K562 (cell line): ENCODE data around the gene PACRG. TPM values are rescaled to one million over a fixed set of nuclear protein-coding genes. Genes with fewer than 3 reads are reported as not detected.
A peak's percentile ranks its signal among the peaks of the same experiment; 100 is the strongest.

Experiments
- ATAC-seq: fragments of 200-7000 bp; cut with Tn5 transposase; 3 replicates; pipeline ENCODE4 v1.9.1; 2020; ENCODE audit warnings: moderate library complexity
- BruUV-seq: library from RNA; stranded (reverse); fragments of 400-500 nt; replicated peaks from 2 replicates; lab custom pipeline; 2021; lab: Mats Ljungman, UMichigan
- CTCF ChIA-PET: fragments of 300-600 bp; formaldehyde crosslinking; extraction: SDS; loops from one replicate; lab custom pipeline; 2021; ENCODE audit warnings: low intra/inter-chr PET ratio; lab: Yijun Ruan, JAX
- POLR2A ChIA-PET: fragments of 300-600, 350-650 bp; sonication (Branson Sonifier 250); formaldehyde crosslinking; extraction: SDS; loops from one replicate; lab custom pipeline; 2021; ENCODE audit warnings: antibody characterized with exemption, inconsistent platforms; lab: Yijun Ruan, JAX
- DNase-seq, 4 experiments: peaks; one replicate each; pipeline versions ENCODE4 v3.0.0 to v3.0.0-alpha.2; 2011 to 2018; ENCODE audit warnings: low spot score in 3 of 4, mixed read lengths in 3 of 4; ENCODE audit errors: extremely low read depth in 1 of 4
- FAIRE-seq: peaks from 2 replicates; lab custom pipeline; 2011; peaks lifted over from hg19 to GRCh38; lab: Jason Lieb, UNC
- H2AFZ ChIP-seq: 2 replicates; pipeline ENCODE4 v1.6.0; 2011; ENCODE audit warnings: low read depth, low read length, control low read depth, inconsistent platforms
- H3K27ac ChIP-seq: fragments of 200-600 bp; 3 replicates; pipeline ENCODE4 v1.8.0; 2011; ENCODE audit warnings: low read depth, mild to moderate bottlenecking, control low read depth, inconsistent platforms, low read length, moderate library complexity, mixed read lengths; ENCODE audit errors: extremely low read depth
- H3K27me3 ChIP-seq, 2 experiments: fragments of 300-600 bp in 1 of 2; 2 replicates in 1 of 2; 3 replicates in 1 of 2; pipeline versions ENCODE4 v1.6.0 to v1.8.0; 2011; ENCODE audit warnings: inconsistent platforms in 2 of 2, low read length in 2 of 2, mild to moderate bottlenecking in 1 of 2, mixed read lengths in 1 of 2, moderate library complexity in 1 of 2; ENCODE audit not compliant: control insufficient read depth in 2 of 2, insufficient read depth in 2 of 2
- H3K36me3 ChIP-seq: fragments of 300-600 bp; 3 replicates; pipeline ENCODE4 v1.8.0; 2011; ENCODE audit warnings: mild to moderate bottlenecking, low read length, inconsistent platforms; ENCODE audit not compliant: control insufficient read depth, insufficient read depth
- H3K4me1 ChIP-seq, 2 experiments: fragments of 200-600 bp in 1 of 2; replicated peaks in 1 of 2; 2 replicates in 1 of 2; 3 replicates in 1 of 2; pipeline versions ENCODE4 v1.5.1 to v1.8.0; 2011; ENCODE audit warnings: inconsistent platforms in 2 of 2, low read length in 2 of 2, mild to moderate bottlenecking in 1 of 2, mixed read lengths in 1 of 2, moderate library complexity in 1 of 2; ENCODE audit not compliant: control insufficient read depth in 2 of 2, insufficient read depth in 2 of 2
- H3K4me2 ChIP-seq: 2 replicates; pipeline ENCODE4 v1.6.1; 2011; ENCODE audit warnings: low read length, control low read depth, inconsistent platforms, mixed read lengths; ENCODE audit not compliant: insufficient read depth
- H3K4me3 ChIP-seq: fragments of 200-600 bp; sonication (generic), shearing (Covaris generic); 2 replicates; pipeline ENCODE4 v1.5.1; 2016; ENCODE audit warnings: control low read depth, inconsistent platforms
- H3K79me2 ChIP-seq: fragments of 200-600 bp; 3 replicates; pipeline ENCODE4 v1.8.0; 2011; ENCODE audit warnings: low read length, inconsistent platforms; ENCODE audit not compliant: control insufficient read depth, insufficient read depth
- H3K9ac ChIP-seq, 2 experiments: 2 replicates each; pipeline versions ENCODE4 v1.6.0 to v1.6.1; 2011; ENCODE audit warnings: low read depth in 2 of 2, low read length in 2 of 2, control low read depth in 1 of 2, inconsistent platforms in 1 of 2, mild to moderate bottlenecking in 1 of 2, mixed read lengths in 1 of 2; ENCODE audit not compliant: insufficient read depth in 1 of 2
- H3K9me1 ChIP-seq: one replicate; pipeline ENCODE4 v1.6.0; 2011; ENCODE audit warnings: inconsistent platforms, mild to moderate bottlenecking, low read length, moderate library complexity; ENCODE audit not compliant: control insufficient read depth, insufficient read depth
- H3K9me3 ChIP-seq: replicated peaks from 2 replicates; pipeline ENCODE4 v1.5.1; 2011; ENCODE audit warnings: low read depth, low read length, inconsistent platforms; ENCODE audit not compliant: control insufficient read depth, insufficient read depth
- H4K20me1 ChIP-seq: replicated peaks from 2 replicates; pipeline ENCODE4 v1.6.1; 2011; ENCODE audit warnings: low read length, inconsistent platforms, mixed read lengths; ENCODE audit not compliant: control insufficient read depth, insufficient read depth
- DNMT1 ChIP-seq: fragments of 450-650 bp; IDR thresholded peaks from 2 replicates; pipeline ENCODE4 v1.6.1; 2016; ENCODE audit warnings: antibody characterized with exemption, mild to moderate bottlenecking
- MAFG ChIP-seq: fragments of 450-650 bp; conservative IDR thresholded peaks from 2 replicates; pipeline ENCODE4 v1.6.1; 2016; ENCODE audit warnings: missing genetic modification characterization, missing compliant biosample characterization
- SRF ChIP-seq, 2 experiments: fragments of 250-450, 450-650 bp in 1 of 2; sonication (Bioruptor Pico) in 1 of 2; sonication (generic) in 1 of 2; formaldehyde crosslinking; IDR thresholded peaks; 2 replicates each; pipeline versions ENCODE4 v1.5.0 to v1.5.1; 2020 to 2022; ENCODE audit warnings: mild to moderate bottlenecking in 1 of 2, missing genetic modification reagents in 1 of 2
- TAF7 ChIP-seq: fragments of 450-650 bp; IDR thresholded peaks from 2 replicates; pipeline ENCODE4 v1.6.1; 2016; ENCODE audit warnings: missing genetic modification characterization, missing compliant biosample characterization
- ZNF146 ChIP-seq: IDR thresholded peaks from one replicate; pipeline ENCODE4 v1.6.1; 2018; ENCODE audit warnings: missing compliant biosample characterization; ENCODE audit not compliant: unreplicated experiment
- WGBS: fragments of 100-300 bp; shearing (Covaris generic); methylation state at CpG from one replicate; pipeline ENCODE4 v1.1.6; 2016; ENCODE audit warnings: low coverage, mixed read lengths; ENCODE audit not compliant: insufficient coverage; ENCODE audit errors: missing lambda C conversion rate; 5-methylcytosine and 5-hydroxymethylcytosine counted together
- in situ Hi-C: fragments of 300-500 bp; cut with MboI; formaldehyde crosslinking; loops from 4 replicates; pipeline ENCODE4 v1.15.0; 2018; ENCODE audit warnings: inconsistent platforms, mixed read lengths
- intact Hi-C: fragments of 100-400 bp; cut with micrococcal nuclease; formaldehyde crosslinking; loops from 2 replicates; pipeline ENCODE4 v1.14.2; 2022
- polyA plus RNA-seq, 8 experiments: library from polyadenylated mRNA; depleted of rRNA in 4 of 8; stranded (reverse) in 5 of 8; unstranded in 3 of 8; fragments of >200 nt; fragmentation: Nextera tagmentation in 2 of 8; fragmentation: Illumina TruSeq in 1 of 8; extraction: Ambion mirVana in 2 of 8; extraction: Trizol in 1 of 8; gene quantifications; 2 replicates each; pipeline versions ENCODE4 v1.2.1 to v1.2.3, GENCODE V29; 2011 to 2014; ENCODE audit warnings: inconsistent platforms in 1 of 8, missing spikeins in 1 of 8
- total RNA-seq, 7 experiments: library from RNA; depleted of rRNA in 6 of 7; stranded (reverse); fragments of >200 nt in 6 of 7; fragmentation: Illumina TruSeq in 2 of 7; extraction: Trizol in 2 of 7; gene quantifications; 2 replicates each; pipeline versions ENCODE4 v1.2.1 to v1.2.3, GENCODE V29; 2011 to 2021; ENCODE audit warnings: low replicate concordance in 1 of 7

Gene PACRG
- total and polyA plus RNA-seq, 9 of the 15 experiments (the other 6 are each of a cell fraction or from before 2014, with no cell fraction given), result 0.04 TPM; not detected in 8

DNA sequence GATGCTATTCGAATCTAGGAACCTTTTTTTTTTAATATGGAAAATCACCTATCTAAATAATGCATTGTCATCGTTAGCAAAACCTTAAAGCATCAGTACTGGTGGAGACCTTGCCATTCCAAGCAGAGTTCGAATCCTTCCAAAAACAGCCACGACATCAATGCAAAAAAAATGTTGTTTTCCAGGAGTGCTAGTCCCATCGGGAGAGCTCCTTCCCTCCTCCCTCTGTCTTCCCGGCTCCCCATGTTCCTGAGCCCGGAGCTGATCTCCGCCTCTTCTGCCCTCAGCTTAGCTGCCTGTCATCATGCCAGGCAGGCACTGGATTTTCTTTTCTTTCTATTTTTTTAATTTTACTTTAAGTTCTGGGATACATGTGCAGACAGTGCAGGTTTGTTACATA is 533.1 kb downstream of the PACRG start:
- Histone ChIP-seq H3K27me3 (peaks cover 39 to 57% of the 10 kb centered on the region in 2 experiments), H3K79me2 (no peaks in the 10 kb centered on the region), H3K9me1 (no peaks in the 10 kb centered on the region), H3K9me3 (no peaks in the 10 kb centered on the region), H3K27ac (no peak overlapping the region), H3K4me2 (no peak overlapping the region), H3K4me3 (no peak overlapping the region), H2AFZ (no peak overlapping the region), H3K9ac (no peak overlapping the region), H4K20me1 (no peaks in the 10 kb centered on the region), H3K4me1 (no peaks in the 10 kb centered on the region), H3K36me3 (no peaks in the 10 kb centered on the region)
- no peak for ATAC-seq
- DNase-seq, result no peak
- FAIRE-seq, result no peak
- 0% methylated on average over 8 of the region's 8 CpGs for WGBS
- no TSS peak for BruUV-seq
- CTCF ChIA-PET, result no interaction called here
- intact Hi-C loops, result no loop called here
- TF ChIP-seq DNMT1 (no peak), MAFG (tag) (peak; percentile 29; the same call in 1 of the 2 replicates), TAF7 (tag) (no peak), SRF (CRISPR knock-in tag; IDR thresholded peaks at IDR 0.05) (no peak)
- POLR2A ChIA-PET, result interaction anchor here (0.9 kb wide), 1 partner anchor 8 kb away, joined by 3 read pairs; no protein-coding TSS in a partner anchor
- in situ Hi-C loops, result no loop called here

DNA sequence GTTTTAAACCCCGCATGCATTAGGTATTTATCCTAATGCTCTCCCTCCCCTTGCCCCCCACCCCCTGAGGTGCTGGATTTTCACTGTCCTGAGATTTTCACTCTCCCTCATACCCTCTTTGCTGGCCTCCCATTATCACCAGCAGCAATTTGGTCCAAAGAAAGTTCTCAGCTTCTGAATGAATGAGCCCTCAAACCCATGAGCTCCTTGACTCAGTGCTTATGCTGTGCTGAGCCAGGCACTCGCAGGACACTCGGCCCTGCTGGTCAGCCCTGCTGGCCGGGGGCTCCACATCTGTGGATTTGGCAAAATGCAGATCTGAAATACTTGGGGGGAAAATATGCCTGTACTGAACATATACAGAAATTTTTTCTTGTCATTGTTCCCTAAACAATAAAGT is 533.6 kb downstream of the PACRG start:
- FAIRE-seq, result no peak
- Histone ChIP-seq H3K27me3 (peaks cover 38 to 54% of the 10 kb centered on the region in 2 experiments), H4K20me1 (no peaks in the 10 kb centered on the region), H3K36me3 (no peaks in the 10 kb centered on the region), H3K79me2 (no peaks in the 10 kb centered on the region), H3K9me1 (no peaks in the 10 kb centered on the region), H3K9me3 (no peaks in the 10 kb centered on the region), H3K9ac (no peak overlapping the region), H3K4me1 (no peaks in the 10 kb centered on the region), H3K27ac (no peak overlapping the region), H3K4me2 (no peak overlapping the region), H3K4me3 (no peak overlapping the region), H2AFZ (no peak overlapping the region)
- intact Hi-C loops, result no loop called here
- BruUV-seq, result no TSS peak
- POLR2A ChIA-PET, result interaction anchor here (0.9 kb wide), 1 partner anchor 8 kb away, joined by 3 read pairs; no protein-coding TSS in a partner anchor
- no peak for ATAC-seq
- CTCF ChIA-PET, result no interaction called here
- WGBS, result 2% methylated on average over 4 of the region's 4 CpGs
- TF ChIP-seq ZNF146 (CRISPR knock-in tag), result no peak
- no peak for DNase-seq
- in situ Hi-C loops, result no loop called here
